GM19193 (cell line): Measurements from ENCODE around the gene RHBDF1.

ENCODE experiments used
- POLR2A ChIP-seq: IDR thresholded peaks from 4 replicates; pipeline ENCODE4 v1.6.1; 2011; ENCODE audit not compliant: insufficient read depth, insufficient read length; ENCODE audit errors: extremely low read depth

RHBDF1 gene

DNA sequence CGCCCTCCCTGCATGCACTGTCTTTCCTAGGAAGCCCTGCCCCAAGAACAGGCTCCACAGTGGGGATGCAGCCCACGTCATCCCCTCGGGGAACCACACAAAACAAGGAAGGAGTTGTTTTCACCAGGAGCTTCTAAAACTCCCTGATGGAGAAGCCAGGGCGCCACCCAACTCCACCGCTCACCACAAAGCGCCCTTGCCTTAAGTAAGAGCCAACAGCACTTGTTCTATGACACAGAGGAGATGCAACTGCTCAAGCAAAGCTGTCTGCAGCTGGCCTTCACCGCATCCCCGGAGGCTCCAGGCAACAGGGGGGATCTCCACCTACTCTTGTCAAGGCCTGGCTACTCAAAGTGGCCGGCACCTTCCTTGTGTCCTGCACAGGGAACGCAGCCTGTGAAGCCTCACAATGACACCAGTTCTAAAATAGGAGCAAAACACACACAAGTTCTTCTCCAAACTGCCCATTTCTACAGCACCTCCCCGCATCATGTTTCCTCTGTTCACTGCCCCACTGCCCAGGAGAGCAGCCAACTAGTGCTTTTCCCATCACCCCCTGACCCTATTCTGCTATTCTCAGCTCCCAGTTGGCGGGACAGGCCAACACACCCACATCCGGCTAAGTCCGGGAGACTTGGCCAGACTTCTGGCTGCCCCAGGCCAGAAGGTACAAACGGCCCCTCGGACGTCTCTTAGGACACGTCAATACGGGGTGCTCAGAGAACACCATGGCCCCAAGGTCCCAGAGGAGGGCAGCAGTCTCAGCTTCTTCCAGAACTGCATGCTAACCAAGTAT is 29.8 kb upstream of the RHBDF1 start:
- no peak for TF ChIP-seq POLR2A

DNA sequence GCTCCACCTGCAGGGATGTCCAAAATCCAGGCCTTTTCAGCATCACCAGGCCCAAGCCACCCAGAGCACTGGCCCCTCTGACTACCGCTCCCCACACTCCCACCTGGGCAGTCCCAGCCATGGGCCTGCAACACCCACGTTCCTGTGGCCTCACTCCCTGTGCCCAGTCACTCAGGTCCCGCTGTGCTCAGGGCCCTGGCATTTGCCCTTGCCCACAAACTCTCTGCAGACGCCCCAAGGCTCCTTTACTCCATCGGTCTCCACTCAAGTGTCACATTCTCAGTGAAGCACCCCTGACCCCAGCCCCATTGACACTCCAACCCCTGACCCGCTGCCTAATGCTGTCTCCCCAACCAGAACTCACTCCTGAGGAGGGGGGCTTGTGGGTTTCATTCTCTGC is 29.2 kb upstream of the RHBDF1 start:
- no peak for TF ChIP-seq POLR2A

DNA sequence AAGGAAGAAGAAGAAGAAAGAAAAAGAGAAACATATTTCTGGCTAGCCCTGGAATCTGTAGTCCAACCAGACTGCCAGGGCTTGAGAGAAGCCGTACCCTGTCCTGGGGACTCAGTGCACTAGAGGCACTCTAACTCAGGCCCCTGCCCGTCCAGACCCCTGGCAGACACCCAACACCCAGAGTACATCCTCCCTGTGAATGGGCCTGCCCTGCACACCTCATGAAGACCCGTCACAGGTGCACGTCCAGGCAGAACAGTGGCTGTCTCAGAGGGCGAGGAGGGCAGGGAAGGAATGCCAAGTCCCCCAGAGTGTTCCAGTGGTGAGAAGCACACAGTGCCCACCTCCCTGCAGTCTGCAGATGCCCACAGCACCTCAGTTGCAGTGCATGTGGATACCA is 28.6 kb upstream of the RHBDF1 start:
- TF ChIP-seq POLR2A: no peak

DNA sequence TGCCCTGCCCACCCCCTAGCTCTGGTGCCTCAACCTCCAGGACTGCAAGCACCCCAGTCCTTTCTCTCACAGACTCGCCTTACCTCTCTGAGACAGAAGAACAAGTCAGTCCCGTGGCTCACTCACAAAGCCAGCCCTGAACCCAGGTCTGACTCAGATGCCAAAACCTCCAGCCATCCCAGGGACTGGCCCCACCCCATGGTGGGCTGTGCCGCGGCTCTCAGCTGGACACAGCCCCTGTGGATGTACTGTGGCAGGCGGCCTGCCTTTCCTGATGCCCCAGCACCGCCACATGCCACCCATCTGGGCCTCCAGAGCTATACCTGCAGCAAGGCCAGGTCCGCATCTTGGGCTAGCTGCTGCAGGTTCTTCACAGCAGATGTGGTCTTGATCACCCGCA is 25.4 kb upstream of the RHBDF1 start:
- no peak for TF ChIP-seq POLR2A

DNA sequence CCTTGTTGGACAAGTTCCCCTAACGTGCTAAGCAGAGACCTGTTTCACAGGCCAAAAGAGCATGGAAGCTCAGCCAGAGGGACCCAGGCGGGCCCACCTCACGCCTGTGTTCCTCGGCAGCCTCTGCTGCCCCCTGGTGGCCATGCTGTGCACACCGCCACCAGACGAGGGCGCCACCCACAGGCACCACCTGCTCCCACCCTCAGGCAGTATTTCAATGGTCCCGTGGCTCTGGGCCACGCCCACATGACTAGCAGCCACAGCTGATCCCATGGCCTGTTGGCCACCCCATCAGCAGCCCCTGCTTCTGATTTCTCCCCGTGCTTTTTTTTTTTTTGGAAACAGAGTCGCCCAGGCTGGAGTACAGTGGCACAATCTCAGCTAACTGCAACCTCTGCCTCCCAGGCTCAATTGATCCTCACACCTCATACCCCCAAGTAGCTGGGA is 24.5 kb upstream of the RHBDF1 start:
- TF ChIP-seq POLR2A: no peak

DNA sequence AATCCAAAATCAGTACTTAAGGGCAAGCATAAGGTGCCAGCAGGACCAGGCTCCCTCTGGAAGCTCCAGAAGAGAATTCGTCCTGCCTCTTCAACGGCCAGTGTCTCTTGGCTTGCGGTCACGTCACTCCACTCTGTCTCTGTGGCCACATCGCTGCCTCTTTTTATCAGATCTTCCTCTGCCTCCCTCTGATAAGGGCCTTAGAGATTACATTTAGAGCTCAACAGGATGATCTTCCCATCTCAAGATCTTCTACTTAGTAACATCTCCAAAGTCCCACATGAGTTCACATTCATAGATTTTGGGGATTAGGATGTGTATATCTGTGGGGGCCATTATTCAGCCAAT is 22.5 kb upstream of the RHBDF1 start:
- no peak for TF ChIP-seq POLR2A

DNA sequence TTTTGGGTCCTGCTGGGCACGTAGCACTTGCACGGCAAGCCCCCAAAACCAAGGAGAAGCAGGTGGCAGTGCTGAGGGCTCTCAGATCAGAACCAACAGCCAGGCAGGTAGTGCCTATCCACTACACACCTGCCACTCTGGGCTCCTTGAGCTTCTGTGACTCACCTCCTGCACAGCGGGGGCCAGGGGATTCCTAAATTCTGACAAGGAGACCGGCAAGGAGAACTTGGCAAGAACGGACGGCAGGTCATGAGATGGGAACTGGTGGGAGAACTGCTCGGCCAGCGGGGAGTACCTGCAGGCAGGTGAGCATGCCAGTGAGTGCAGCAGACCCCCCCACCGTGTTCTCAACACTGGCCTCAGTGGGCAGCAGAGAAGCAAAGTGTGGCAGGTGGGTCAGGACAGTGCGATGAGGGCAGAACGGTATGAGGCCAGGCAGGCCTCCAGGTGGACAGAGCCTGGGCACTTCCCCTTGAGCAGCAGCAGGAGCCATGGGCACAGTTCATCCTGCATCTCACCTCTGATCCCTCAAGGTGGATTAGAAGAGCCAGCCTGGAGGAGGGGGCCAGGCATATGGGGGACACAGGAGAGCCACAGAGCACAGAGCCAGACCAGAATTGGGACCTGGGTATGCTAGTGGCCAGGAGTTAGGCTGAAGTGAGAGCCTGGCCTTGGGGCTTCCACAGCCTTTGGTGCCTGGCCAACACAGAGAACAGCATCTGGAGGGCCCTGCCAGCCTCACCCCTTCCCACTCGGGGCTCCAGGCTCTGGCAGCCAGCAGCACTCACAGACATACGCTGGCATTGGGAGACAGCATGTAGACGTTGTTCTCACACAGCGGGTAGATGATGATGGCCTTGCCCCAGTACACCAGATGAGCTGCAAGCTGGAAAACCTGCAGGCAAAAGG is 20.3 kb upstream of the RHBDF1 start:
- TF ChIP-seq POLR2A: no peak

DNA sequence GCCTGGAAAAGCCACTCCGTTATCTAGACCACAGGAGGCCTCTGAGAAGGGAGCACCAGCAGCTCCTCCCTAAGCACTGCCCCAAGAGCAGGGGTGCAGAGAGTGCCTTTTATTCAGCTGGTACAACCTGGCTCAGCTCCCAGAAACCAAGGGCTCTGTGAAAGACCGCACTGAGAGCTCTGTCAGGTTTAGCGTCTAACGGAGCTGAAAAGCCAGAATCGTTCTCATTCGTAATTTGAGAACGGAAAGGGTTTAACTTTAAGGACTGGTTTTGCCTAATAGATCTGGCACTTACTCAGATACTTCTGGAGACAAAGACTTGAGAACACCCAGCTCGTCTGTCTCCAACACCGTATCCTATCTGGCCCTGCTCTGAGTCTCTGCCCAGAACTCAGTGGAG is 19.1 kb upstream of the RHBDF1 start:
- no peak for TF ChIP-seq POLR2A

DNA sequence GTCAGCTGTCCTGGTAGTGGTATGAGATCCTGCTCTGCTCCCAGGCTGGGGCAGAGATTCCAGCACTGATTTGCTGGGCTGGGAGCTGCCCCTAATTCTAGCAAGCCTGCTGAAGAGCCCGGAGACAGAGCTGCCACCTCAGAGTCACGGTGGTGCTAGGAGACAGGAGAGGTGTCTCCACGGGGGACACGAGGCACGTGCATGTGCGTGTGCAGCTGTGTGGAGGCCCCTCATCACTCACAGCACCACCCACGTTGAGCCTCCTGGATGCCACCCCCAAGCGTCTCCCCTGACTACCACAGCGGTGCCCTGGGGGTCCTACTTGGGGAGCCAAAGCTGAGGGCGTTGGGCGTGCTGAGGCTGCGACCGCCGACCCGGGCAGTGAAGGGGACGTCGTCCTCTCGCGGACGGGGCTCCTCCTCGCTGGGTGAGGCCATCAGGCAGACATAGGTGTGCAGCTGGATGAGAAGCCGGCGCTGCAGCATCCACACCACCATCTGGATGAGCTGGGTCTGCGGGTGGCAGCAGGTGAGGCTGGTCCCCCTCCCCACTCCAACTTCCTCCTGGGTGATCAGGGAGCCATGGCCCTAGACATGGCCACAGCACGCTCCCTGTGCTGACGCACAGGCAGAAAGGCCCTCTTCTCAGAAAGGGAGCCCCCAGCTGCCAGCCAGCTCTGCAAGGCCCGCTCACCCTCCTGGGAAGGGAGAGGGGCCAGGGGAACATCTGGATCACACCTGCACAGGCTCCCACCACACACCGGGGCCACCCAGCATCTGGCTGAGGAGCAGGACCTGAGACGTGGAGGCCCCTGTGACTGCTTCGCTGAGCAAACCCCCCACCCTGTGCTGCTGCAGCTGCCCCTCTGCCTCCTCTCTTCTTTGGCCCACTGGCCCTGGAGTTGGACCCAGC is 17.2 kb upstream of the RHBDF1 start:
- TF ChIP-seq POLR2A: no peak

DNA sequence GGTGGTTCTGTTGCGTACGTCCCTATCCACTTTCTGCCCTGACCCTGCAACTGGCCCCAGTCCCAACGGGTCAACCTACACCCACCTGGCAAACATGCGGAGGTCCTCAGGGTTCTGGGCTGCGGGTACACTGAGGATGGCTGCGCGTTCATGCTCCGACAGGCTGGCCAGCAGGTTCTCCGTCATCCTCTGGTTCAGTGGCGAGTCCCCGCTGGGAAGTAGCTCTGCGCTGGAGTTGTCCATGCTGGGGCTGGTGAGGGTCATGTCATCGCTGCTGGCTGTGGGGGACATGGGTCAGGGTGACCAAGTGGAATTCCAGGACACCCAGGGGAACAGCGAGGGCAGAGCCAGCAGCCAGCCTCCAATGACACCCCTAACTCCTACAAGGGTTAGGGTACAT is 16.2 kb upstream of the RHBDF1 start:
- TF ChIP-seq POLR2A: no peak

DNA sequence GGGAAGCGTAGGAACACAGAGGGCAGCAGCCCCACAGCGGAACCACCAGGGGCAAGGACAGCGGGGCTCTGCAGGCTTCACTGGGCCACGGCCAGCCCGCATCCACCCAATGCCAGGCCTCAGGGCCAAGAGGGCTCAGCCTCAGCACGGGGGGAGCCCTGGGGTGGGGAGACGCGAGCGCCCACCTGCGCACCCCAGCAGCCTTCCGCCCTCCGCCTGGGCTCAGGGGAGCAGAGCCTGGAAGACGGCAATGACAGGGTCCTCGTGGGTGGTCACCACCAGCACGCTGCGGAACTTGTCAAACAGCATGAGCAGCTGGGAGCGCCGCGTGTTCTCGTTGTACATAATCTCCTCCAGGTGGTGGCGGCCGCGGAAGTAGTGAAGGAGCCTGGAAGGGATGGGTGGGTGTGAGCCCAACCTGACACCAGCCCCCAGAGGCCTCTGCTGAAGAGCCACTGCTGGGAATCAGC is 14.1 kb upstream of the RHBDF1 start:
- no peak for TF ChIP-seq POLR2A

DNA sequence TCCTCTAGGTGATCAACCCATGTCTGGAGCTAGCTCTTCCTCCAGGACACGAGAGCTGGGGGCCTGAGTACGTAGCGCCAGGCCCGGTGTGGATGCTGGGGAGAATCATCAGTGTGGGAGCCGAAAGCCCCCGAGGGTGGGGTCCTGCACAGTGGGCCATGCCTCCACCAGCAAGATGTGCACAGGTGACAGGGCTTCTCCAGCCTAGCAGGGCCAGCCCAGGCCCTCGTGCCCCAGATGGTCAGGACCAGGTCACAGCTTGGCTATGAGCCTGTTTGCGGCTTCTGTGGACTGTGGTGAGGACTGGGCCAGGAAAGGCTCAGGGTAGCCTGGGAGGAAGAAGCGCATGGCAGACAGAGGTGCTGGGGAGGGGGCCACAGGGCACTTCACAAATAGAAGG is 13.4 kb upstream of the RHBDF1 start:
- no peak for TF ChIP-seq POLR2A

DNA sequence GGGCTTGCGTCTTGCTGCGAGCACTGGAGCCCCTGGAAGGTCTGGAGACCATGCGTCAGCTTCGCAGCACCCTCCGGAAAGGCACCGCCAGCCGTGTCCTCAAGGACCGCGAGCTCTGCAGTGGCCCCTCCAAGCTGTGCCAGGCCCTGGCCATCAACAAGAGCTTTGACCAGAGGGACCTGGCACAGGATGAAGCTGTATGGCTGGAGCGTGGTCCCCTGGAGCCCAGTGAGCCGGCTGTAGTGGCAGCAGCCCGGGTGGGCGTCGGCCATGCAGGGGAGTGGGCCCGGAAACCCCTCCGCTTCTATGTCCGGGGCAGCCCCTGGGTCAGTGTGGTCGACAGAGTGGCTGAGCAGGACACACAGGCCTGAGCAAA is 13.0 kb upstream of the RHBDF1 start:
- TF ChIP-seq POLR2A: no peak

DNA sequence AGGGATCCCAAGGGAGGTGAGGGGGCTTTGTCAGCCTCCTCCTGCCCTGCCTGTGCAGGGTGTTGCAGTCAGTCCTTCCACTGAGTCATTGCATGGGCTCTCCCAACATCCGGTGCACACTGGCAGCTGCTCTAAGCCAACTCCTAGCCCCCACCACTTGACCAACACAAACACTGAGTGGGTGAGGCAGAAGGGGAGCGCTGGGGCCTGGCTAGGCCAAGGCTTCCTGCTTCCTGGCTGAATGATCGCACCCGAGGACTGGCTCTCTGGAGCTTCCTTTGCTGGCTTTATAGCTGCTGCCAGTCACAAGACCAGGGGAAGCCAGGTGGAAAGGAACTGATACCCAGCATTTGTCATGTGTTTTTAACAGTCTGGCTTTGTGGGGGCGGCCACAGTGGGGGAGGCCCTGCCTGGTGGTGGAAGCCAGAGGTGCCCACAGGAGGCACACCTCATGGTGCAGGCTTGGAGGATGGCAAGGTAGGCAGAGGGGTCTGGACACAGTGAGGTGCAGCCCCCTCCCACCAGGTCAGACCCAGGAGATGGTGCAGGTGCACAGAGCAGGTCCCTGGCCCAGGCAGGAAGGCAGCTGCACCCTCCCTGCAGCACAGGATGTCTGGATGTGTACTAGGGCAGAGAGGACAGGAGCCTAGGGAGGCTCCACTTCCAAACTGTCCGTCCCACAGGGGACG is 12.4 kb upstream of the RHBDF1 start:
- peak; percentile 15 for TF ChIP-seq POLR2A
